Activated CD4-positive, alpha-beta T cell treated with anti-CD3 and anti-CD28 coated beads, Interleukin-2, amount 50 U/mL, for 24 hours (primary cell): ENCODE measurements around the gene MCF2L.

ENCODE experiments used
- DNase-seq, 2 donors: peaks; one replicate each; pipeline ENCODE4 v3.0.0-alpha.2; 2020; ENCODE audit warnings: low read depth in 1 of 2, low spot score in 1 of 2

The MCF2L gene

GRCh38 chr13:113122550-113123225 lies 153.7 kb downstream of the MCF2L start, which contains the start of gene F10:
TSS of gene F10 (plus strand) at chr13:113122799. CDS start at chr13:113122856, 57 bp downstream.
- DNase-seq, result no peak

DNA sequence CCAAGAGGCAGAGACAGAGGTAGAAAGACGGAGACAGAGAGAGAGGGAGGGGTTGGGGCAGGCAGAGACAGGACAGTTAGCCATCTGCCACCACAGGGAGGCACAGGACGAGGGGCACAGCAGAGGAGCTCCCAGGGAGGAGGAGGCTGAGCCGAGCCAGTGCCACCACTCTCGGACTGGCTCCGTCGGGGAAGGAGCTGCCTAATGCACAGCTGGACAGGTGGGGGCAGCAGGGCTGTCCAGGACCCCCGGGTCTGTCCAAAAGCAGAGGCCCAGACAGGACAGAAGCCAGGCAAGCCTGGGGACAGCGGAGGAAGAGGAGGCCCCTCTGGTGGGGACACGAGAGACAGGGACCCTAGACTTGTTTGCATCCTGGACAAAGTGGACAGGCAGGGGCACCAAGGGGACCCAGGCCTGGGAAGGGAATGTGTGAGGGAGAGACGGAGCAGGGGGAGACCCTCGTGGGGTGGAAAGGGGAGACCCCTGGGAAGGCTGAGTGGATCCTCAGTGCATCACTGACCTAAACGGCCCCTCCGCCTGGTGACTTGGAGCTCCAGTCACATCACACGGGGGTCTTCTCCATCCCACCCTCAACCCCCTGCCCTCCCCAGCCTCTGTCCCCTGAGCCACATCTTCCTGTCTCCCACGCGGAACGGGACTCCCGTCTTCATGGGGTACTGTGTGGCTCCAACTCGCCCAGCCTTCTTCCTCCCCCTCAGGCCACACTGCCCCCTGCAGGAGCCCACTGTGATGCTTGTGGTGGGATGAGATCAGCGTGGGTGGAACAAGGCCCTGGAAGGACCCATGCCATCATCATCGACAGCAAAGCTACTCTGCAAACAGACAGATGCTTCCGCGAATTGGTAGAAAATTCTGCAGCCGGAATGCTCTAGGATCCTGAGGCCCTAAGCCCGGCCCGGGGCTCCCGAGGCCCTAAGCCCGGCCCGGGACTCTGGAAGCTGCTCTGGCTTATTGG lies 154.5 kb downstream of the MCF2L start:
- DNase-seq, result no peak

GRCh38 chr13:113124211-113124970 lies 155.4 kb downstream of the MCF2L start:
- no peak for DNase-seq

DNA sequence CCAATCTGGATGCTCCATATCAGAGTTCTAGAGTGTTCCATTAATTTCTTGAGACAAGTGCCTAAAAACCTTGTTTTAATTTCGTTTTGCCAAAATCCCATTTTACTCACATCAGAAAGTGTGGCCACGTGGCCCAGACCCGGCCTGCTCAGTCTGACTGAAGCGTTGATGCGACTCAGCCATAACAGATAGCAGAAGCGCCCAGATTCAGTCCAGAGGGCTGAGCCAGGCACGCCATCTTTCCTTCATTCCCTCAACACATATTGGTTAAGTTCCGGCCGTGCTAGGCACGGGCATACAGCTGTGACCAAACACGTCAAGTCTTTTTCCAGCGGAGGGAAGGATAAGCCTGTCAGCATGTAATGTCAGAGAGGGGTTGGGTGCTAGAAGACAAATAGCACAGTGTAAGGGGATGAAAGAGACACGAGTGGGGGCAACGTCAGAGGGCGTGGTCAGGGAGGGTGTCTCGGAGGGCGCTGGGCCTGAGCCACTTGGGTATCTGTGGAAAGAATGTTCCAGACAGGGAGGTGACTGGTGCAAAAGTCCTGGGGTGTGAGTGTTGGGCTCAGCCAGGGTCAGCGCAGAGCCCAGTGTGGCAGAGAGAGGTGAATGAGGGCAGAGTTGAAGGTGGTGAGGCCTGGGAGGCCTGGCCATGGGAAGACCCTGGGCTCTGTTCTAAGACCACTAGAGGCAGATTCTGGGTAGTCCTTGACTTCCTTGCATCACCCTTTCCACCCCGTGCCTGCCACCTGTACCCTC lies 156.7 kb downstream of the MCF2L start:
- no peak for DNase-seq

GRCh38 chr13:113126265-113127150 lies 157.5 kb downstream of the MCF2L start:
- no peak for DNase-seq

- no peak for DNase-seq
These were observed 160.5 kb downstream of the MCF2L start for GRCh38 chr13:113129480-113129879.

DNA sequence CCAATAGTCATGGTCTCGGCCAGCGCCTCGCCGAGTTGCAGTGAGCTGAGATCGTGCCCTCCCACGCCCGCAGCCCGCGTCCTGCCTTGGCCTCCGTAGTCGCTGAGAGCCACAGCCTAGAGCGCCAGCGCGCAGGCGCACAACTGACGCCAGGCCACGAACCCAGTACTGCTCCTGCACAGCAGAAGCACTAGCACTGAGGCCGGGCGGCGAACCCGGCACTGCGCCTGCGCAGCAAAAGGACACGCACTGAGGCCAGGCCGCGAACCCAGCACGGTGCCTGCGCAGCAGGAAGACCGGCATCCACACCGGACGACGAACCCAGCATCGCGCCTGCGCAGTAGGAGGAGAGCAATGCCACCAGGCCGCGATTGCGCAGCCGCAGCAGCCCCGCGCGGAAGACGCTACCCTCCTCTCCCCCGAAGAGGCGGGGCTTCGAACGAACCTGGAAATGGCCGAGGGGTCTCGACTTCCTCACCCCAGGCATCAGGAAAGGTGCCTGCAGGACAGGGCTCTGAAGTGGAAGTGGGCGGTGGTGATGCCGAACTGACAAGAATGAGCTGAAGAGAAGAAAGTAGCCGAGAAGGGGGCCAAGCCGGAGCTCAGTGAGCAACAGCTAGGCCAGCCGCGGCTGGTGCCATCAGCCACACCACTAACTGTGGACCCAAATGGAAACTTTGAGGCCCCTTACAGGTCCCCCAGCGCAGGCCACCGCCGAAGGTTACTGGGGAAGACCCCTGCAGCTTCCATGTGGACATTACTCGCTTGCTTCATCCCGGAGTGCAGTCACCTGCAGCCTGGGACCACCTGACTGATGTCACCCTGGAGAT lies 161.1 kb downstream of the MCF2L start:
- no peak for DNase-seq

DNA sequence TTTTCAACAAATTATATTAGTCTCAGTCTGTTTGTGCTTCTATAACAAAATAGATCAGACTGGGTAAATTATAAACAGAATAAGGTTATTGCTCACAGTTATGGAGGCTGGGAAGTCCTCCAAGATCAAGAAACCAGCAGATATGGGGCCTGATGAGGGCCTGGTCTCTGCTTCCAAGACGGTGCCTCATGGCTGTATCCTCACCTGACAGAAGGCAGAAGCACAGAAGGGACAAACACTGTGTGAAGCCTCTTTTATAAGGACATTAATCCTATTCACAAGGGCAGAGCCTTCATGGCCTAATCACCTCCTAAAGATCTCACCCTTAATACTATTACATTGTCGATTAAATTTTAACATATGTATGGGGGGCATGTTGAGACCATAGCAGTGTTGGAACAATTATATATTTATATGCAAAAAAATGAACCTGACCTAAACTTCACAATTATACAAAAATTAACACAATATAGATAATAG lies 166.3 kb downstream of the MCF2L start:
- no peak for DNase-seq

DNA sequence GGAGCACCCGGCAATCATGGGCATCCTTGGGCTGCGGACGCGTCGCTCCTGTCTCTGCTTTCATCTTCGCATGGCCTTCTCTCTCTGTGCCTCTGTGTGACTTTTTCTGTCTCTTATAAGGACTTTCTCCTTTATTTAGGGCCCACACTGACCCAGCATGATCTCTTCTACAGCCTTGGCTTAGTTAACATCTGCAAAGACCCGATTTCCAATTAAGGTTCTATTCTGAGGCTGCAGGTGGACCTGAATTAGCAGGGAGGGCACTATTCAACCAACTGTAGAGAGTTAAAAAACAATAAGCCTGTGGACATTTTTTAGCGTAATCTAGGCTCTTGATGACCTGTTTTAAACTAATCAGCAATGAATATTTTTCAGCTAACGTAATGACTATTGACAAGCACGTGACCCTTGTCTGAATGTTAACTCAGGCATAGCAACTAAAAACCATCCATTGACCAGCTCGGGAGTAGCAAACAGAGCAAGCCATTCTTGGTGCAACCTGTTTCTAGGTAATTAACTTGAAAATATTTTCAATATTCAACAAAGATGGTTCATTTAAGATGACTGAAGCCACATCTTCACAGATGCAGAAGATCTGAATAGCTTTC lies 168.8 kb downstream of the MCF2L start:
- DNase-seq, result no peak

- no peak for DNase-seq
These were observed 170.0 kb downstream of the MCF2L start for GRCh38 chr13:113138792-113139551.

- no peak for DNase-seq
These were observed 170.6 kb downstream of the MCF2L start for GRCh38 chr13:113139577-113139976.

DNA sequence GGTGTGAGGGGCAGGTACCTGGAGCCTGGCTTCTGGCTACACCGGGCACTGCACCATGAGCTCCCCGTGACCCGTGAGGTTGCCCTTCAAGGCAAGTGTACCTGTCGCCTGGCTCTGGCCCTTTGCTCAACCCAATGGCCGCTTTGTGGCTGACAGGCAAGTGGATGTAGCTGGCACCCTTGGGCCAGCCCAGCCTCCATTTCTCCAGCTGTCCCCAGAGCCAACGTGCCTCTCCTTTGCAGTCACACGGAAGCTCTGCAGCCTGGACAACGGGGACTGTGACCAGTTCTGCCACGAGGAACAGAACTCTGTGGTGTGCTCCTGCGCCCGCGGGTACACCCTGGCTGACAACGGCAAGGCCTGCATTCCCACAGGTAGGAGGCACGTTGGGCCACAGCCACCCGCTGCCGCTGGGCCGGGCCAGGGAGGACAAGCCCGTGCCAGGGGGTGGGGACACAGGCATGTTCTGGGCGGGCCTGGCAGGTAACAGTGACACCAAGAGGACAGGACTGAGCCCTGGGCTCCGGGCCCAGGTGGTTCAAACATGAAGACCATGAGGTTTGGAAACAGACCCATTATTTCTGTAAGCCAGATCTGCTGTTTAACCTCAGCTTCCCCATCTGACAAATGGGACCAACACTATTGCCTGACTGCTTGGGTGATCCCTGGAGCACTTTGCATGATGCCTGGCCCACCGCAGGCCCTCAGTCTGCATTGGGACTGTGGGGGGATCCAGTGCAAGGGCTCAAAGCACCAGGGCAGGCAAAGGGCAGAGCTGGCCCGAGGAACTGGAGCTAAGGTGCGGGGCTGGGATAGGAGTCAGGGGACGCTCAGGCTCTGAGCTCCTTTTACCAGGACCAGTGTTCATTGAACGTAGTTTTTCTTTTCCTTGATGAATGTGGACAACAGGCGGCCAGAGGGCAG lies 171.9 kb downstream of the MCF2L start:
- DNase-seq, result no peak

GRCh38 chr13:113141601-113141970 lies 172.6 kb downstream of the MCF2L start:
- DNase-seq, result no peak

DNA sequence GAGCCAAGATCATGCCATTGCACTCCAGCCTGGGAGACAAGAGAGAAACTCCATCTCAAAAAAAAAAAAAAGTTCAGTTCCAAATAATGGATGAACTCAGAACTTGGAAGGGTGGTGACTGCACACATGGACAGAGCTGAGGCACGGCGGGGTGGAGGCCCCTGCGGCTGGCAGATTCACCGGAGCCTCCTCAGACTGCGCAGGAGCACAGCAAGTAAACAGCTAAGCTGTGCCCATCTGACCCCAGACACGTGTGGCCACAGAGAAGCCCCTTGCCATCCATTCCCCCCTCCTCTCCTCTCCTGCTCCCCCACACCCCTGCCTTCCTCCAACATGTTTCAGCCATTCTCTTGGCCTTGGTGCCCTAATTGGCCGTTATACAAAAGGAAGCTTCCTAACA lies 173.9 kb downstream of the MCF2L start:
- no peak for DNase-seq

DNA sequence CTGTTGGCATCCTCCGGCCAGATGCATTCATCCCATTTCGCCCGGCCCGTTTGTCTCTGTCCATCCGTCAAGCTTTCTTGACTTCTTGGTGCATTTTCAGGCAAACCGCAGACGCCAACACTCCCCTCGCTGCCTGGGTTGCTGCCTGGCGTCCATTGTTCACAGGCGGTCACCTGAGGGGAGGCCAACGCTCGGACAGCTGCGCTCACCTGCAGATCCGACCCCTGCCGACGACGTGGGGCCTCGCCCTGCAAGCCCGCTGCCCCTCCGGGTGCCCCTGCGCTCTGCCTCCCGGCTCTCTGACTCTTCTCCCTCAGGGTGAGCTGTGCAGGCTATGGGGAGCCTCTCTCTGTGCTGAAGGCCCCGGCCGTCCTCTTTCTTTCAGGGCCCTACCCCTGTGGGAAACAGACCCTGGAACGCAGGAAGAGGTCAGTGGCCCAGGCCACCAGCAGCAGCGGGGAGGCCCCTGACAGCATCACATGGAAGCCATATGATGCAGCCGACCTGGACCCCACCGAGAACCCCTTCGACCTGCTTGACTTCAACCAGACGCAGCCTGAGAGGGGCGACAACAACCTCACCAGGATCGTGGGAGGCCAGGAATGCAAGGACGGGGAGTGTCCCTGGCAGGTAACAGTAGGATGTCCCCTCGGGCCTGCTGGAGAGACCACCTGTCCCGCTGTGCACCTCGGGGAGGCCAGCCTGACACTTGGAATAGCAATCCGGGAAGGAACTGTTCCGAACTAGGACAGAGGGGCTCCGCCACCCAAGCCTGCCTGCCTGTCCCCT lies 174.6 kb downstream of the MCF2L start:
- no peak for DNase-seq

DNA sequence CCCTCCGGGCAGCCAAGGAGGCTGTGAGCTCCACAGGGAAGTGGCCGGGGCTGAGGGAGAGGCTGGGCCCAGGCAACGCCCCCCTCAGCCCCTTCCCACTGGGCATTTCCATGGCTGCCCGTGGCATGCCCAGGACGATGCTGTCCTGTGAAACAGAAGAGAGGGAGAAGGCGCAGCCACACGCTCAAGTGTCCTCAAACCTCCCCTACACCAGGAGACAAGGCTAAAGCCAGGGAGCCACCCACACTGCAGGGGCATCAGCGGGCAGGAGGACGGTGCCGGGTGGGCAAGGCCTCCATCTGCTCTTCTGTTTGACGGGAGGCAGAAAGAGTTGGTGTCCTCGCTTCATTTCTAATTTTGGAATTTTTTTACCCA lies 175.2 kb downstream of the MCF2L start:
- no peak for DNase-seq
